Subcutaneous adipose tissue (tissue), 4 donors: ENCODE measurements around the gene PLEKHS1. TPM values are rescaled to one million over a fixed set of nuclear protein-coding genes. Genes with fewer than 3 reads are reported as not detected.

Experiments
- total RNA-seq, 4 donors: library from RNA; depleted of rRNA; stranded (reverse); fragments of >200 nt; gene quantifications; one replicate each; pipeline ENCODE4 v1.1.0, GENCODE V29; 2016
- TF ChIP-seq, protein P1 (sequence below): fragments of 450-650 bp; IDR thresholded peaks from one replicate; pipeline ENCODE4 v1.5.1; 2016; ENCODE audit warnings: low read depth, mild to moderate bottlenecking, control low read depth, antibody characterized with exemption, moderate library complexity

Gene PLEKHS1
- total RNA-seq, 4 donors from 2014 or later: 0.17 TPM; not detected in 3

- TF ChIP-seq, protein P1, sequence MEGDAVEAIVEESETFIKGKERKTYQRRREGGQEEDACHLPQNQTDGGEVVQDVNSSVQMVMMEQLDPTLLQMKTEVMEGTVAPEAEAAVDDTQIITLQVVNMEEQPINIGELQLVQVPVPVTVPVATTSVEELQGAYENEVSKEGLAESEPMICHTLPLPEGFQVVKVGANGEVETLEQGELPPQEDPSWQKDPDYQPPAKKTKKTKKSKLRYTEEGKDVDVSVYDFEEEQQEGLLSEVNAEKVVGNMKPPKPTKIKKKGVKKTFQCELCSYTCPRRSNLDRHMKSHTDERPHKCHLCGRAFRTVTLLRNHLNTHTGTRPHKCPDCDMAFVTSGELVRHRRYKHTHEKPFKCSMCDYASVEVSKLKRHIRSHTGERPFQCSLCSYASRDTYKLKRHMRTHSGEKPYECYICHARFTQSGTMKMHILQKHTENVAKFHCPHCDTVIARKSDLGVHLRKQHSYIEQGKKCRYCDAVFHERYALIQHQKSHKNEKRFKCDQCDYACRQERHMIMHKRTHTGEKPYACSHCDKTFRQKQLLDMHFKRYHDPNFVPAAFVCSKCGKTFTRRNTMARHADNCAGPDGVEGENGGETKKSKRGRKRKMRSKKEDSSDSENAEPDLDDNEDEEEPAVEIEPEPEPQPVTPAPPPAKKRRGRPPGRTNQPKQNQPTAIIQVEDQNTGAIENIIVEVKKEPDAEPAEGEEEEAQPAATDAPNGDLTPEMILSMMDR: no peak
These were observed 19.2 kb upstream of the PLEKHS1 start for GRCh38 chr10:113732160-113732881.

- TF ChIP-seq, protein P1: no peak
These were observed 18.5 kb upstream of the PLEKHS1 start for GRCh38 chr10:113732966-113733365.

DNA sequence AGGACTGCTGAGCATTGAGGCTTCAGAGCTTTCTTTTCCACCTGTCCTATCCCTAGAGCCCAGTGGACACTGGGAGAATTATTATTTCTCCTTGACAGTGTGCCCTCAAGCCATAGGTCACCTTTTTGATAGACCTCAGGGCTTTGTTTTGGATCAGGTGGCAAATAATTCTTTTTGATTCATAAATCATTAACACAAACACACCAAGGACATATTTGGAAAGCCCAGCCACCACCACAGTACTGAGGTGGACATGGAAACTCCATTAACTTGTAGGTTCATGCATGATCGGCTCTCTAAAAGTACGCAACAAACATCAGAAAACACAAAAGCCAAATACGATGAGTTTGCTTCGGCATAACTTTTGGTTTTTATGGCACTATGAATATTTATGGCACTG is 17.8 kb upstream of the PLEKHS1 start:
- TF ChIP-seq, protein P1: no peak

GRCh38 chr10:113735913-113736312 is 15.6 kb upstream of the PLEKHS1 start:
- TF ChIP-seq, protein P1: no peak

DNA sequence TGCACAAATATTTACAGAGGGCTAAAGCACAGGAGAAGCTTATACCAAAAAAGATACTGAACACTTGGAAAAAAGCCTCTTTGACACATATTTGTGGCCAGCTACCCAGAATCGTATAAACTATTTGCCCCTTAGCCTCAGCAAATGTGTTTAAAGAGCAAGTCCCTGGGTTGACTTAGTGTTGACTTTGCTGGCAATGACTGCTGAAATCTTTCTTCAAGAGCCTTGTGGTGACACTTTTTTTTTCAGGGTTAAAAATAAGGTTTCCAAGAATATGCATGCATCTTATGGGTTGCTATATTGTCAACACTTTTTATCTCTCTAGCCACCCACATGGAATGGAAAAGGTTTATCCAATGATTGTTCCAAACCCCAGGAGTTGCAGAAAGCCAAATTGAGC is 14.9 kb upstream of the PLEKHS1 start:
- TF ChIP-seq, protein P1: no peak

GRCh38 chr10:113739031-113739430 is 12.5 kb upstream of the PLEKHS1 start:
- TF ChIP-seq, protein P1: no peak

DNA sequence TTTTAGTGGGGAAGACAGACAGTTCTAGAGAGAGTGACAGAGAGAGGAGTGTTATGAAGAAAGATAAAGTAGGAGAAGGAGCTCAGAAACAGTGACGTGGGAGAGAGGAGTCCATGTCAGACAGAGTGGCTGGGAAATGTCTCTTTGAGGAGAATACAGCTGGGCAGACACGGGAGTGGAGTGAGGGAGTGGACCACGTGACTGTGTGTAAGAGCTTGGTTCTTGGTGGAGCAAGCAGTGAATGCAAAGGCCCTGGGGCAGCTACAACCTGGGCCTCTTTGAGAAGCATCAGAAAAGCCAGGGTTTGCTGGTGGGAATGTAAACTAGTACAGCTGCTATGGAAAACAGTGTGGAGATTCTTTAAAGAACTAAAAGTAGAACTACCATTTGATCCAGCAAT is 11.9 kb upstream of the PLEKHS1 start:
- TF ChIP-seq, protein P1: no peak
